ENCODE measurements around the gene CEP135.

DNA sequence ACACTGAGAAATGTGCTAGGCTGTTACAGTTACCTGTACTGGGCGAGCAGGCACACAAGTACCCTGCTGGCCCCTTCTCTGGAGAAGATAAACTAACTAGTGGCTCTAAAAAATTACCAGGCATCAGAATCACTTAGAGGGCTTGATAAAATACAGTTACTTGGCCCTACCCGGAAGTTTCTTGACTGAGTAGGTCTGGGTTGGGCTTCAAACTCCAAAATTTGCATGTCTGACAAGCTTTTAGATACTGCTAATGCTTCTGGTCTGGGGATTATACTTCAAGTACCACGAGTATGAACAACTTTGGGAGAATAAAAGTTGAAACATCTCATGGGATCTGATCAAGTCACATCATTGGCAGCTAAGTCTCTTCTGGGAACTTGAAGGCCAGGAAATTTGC, 30.8 kb downstream of the CEP135 start:
- no peak for TF ChIP-seq CTCF (IDR thresholded peaks at IDR 0.05)
- TF ChIP-seq EZH2 (IDR thresholded peaks at IDR 0.05; ENCODE audit: borderline replicate concordance, insufficient read depth, low read depth, low read length, poor library complexity, severe bottlenecking): no peak
